ENCODE measurements around the gene CHST15. TPM values are rescaled to one million over a fixed set of nuclear protein-coding genes. Genes with fewer than 3 reads are reported as not detected.

The CHST15 gene
- total RNA-seq, 1 experiment from 2014 or later = 17.1 TPM

- H3K27ac ChIP-seq (ENCODE audit: low read length) = no peak overlapping the region
- no peaks in the 10 kb centered on the region for H3K4me1 ChIP-seq (ENCODE audit: insufficient read depth, low read length)
- TF ChIP-seq EZH2 (IDR thresholded peaks at IDR 0.05; ENCODE audit: low read length, unreplicated experiment) (no peak), EZH2phosphoT487 (IDR thresholded peaks at IDR 0.05; ENCODE audit: borderline replicate concordance, low read length) (no peak)
- TF ChIP-seq, protein P1, sequence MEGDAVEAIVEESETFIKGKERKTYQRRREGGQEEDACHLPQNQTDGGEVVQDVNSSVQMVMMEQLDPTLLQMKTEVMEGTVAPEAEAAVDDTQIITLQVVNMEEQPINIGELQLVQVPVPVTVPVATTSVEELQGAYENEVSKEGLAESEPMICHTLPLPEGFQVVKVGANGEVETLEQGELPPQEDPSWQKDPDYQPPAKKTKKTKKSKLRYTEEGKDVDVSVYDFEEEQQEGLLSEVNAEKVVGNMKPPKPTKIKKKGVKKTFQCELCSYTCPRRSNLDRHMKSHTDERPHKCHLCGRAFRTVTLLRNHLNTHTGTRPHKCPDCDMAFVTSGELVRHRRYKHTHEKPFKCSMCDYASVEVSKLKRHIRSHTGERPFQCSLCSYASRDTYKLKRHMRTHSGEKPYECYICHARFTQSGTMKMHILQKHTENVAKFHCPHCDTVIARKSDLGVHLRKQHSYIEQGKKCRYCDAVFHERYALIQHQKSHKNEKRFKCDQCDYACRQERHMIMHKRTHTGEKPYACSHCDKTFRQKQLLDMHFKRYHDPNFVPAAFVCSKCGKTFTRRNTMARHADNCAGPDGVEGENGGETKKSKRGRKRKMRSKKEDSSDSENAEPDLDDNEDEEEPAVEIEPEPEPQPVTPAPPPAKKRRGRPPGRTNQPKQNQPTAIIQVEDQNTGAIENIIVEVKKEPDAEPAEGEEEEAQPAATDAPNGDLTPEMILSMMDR (conservative IDR thresholded peaks at IDR 0.05; ENCODE audit: low read depth, low read length) = no peak
- intact Hi-C loops (cut with micrococcal nuclease) = no loop called here
- no peaks in the 10 kb centered on the region for H3K9me2 ChIP-seq (replicated peaks; ENCODE audit: low read length)
- no peak overlapping the region for H3K9ac ChIP-seq (ENCODE audit: low read length)
- no peaks in the 10 kb centered on the region for H3K27me3 ChIP-seq (ENCODE audit: low read length)
- peaks cover 3% of the 10 kb centered on the region; the same call in 1 of the 2 replicates for H3K79me2 ChIP-seq (ENCODE audit: low read length)
- ChIA-PET POLR2A (ENCODE audit: unreplicated experiment) (no interaction called here), CTCF (no interaction called here)
- no peak overlapping the region for H3K4me3 ChIP-seq (ENCODE audit: low read length)
- no peaks in the 10 kb centered on the region for H3K9me3 ChIP-seq (ENCODE audit: low read length)
- no peaks in the 10 kb centered on the region for H4K20me1 ChIP-seq (ENCODE audit: low read length)
- H3F3A ChIP-seq (ENCODE audit: low read length, unreplicated experiment) = no peaks in the 10 kb centered on the region
- H3K4me2 ChIP-seq (ENCODE audit: low read length) = no peak overlapping the region
- no TSS peak for BruUV-seq (replicated peaks)
- no peaks in the 10 kb centered on the region; the same call in 1 of the 2 replicates for H3K36me3 ChIP-seq (ENCODE audit: low read depth, low read length)
- ATAC-seq (no peak), DNase-seq (no peak)
- no peak overlapping the region for H2AFZ ChIP-seq (ENCODE audit: low read length)
Measured at GRCh38 chr10:124042656-124043309, 50.6 kb downstream of the CHST15 start.

GRCh38 chr10:124041675-124042445 is 51.5 kb downstream of the CHST15 start:
- POLR2A ChIA-PET (ENCODE audit: unreplicated experiment) = no interaction called here
- no peaks in the 10 kb centered on the region for H4K20me1 ChIP-seq (ENCODE audit: low read length)
- no peaks in the 10 kb centered on the region for H3K9me3 ChIP-seq (ENCODE audit: low read length)
- intact Hi-C loops (cut with micrococcal nuclease) = no loop called here
- H3K27ac ChIP-seq (ENCODE audit: low read length) = no peak overlapping the region
- no peak overlapping the region for H3K4me2 ChIP-seq (ENCODE audit: low read length)
- no peaks in the 10 kb centered on the region for H3K4me1 ChIP-seq (ENCODE audit: insufficient read depth, low read length)
- CTCF ChIA-PET = no interaction called here
- no peaks in the 10 kb centered on the region for H3K9me2 ChIP-seq (replicated peaks; ENCODE audit: low read length)
- H3K9ac ChIP-seq (ENCODE audit: low read length) = no peak overlapping the region
- peak; percentile 18; the same call in 1 of the 2 replicates for ATAC-seq
- no peak overlapping the region for H2AFZ ChIP-seq (ENCODE audit: low read length)
- no peaks in the 10 kb centered on the region for H3K27me3 ChIP-seq (ENCODE audit: low read length)
- H3K79me2 ChIP-seq (ENCODE audit: low read length) = no peaks in the 10 kb centered on the region
- no peak for DNase-seq
- H3F3A ChIP-seq (ENCODE audit: low read length, unreplicated experiment) = no peaks in the 10 kb centered on the region
- TF ChIP-seq EZH2 (IDR thresholded peaks at IDR 0.05; ENCODE audit: low read length, unreplicated experiment) (no peak), EZH2phosphoT487 (IDR thresholded peaks at IDR 0.05; ENCODE audit: borderline replicate concordance, low read length) (no peak)
- TF ChIP-seq, protein P1 (conservative IDR thresholded peaks at IDR 0.05; ENCODE audit: low read depth, low read length) = no peak
- no TSS peak for BruUV-seq (replicated peaks)
- H3K36me3 ChIP-seq (ENCODE audit: low read depth, low read length) = no peaks in the 10 kb centered on the region; the same call in 1 of the 2 replicates
- no peak overlapping the region for H3K4me3 ChIP-seq (ENCODE audit: low read length)

Measured in PC-3 (cell line).